HTERT RPE-1 (cell line): Measurements from ENCODE around the gene ATP6V0A1.
"Not testable (repeated sequence)": the region's sequence is repeated elsewhere in the genome, so short reads cannot be mapped to it uniquely, and the experiment has no call there.

Experiments used
- in situ Hi-C: fragments of 300-500 bp; cut with MboI; formaldehyde crosslinking; loops from 4 replicates; pipeline ENCODE4 v1.14.3; 2020; ENCODE audit warnings: low sequenced_read_pairs

ATP6V0A1 gene

GRCh38 chr17:42436391-42436790, 22.3 kb upstream of the ATP6V0A1 start:
- in situ Hi-C loops, result no loop called here

- in situ Hi-C loops, result no loop called here
Measured at GRCh38 chr17:42438600-42439567, 19.8 kb upstream of the ATP6V0A1 start.

- in situ Hi-C loops, result no loop called here
Measured at GRCh38 chr17:42441371-42442195, 17.1 kb upstream of the ATP6V0A1 start.

GRCh38 chr17:42442196-42442565, 16.5 kb upstream of the ATP6V0A1 start:
- in situ Hi-C loops, result no loop called here

GRCh38 chr17:42449176-42449575, 9.5 kb upstream of the ATP6V0A1 start:
- in situ Hi-C loops, result not testable (repeated sequence)

- in situ Hi-C loops, result not testable (repeated sequence)
Measured at GRCh38 chr17:42449838-42450237, 8.8 kb upstream of the ATP6V0A1 start.

- in situ Hi-C loops, result not testable (repeated sequence)
Measured at GRCh38 chr17:42451270-42451669, 7.4 kb upstream of the ATP6V0A1 start.

- in situ Hi-C loops, result no loop called here
Measured at GRCh38 chr17:42453439-42453838, 5.2 kb upstream of the ATP6V0A1 start.

- in situ Hi-C loops, result not testable (repeated sequence)
Measured at GRCh38 chr17:42454987-42455386, 3.7 kb upstream of the ATP6V0A1 start.

GRCh38 chr17:42456223-42457106, 2.2 kb upstream of the ATP6V0A1 start:
- in situ Hi-C loops, result no loop called here

GRCh38 chr17:42457107-42457792, 1.4 kb upstream of the ATP6V0A1 start:
- in situ Hi-C loops, result no loop called here

- in situ Hi-C loops, result no loop called here
Measured at GRCh38 chr17:42459256-42459800, 650 bp downstream of the ATP6V0A1 start.

GRCh38 chr17:42459801-42460281, 1.2 kb downstream of the ATP6V0A1 start:
- in situ Hi-C loops, result no loop called here

- in situ Hi-C loops, result no loop called here
Measured at GRCh38 chr17:42460371-42460770, 1.7 kb downstream of the ATP6V0A1 start.

GRCh38 chr17:42463976-42464400, 5.3 kb downstream of the ATP6V0A1 start:
- in situ Hi-C loops, result no loop called here

- in situ Hi-C loops, result no loop called here
Measured at GRCh38 chr17:42467889-42468288, 9.2 kb downstream of the ATP6V0A1 start.

GRCh38 chr17:42472709-42473521, 14.2 kb downstream of the ATP6V0A1 start:
- in situ Hi-C loops, result no loop called here

GRCh38 chr17:42474276-42474675, 15.6 kb downstream of the ATP6V0A1 start:
- in situ Hi-C loops, result no loop called here

GRCh38 chr17:42475121-42475520, 16.4 kb downstream of the ATP6V0A1 start:
- in situ Hi-C loops, result no loop called here
